Measurements from ENCODE around the gene ZBTB20.

The ZBTB20 gene

GRCh38 chr3:114383875-114384557, 763.1 kb downstream of the ZBTB20 start:
- DNase-seq: no peak

GRCh38 chr3:114380233-114380651, 766.8 kb downstream of the ZBTB20 start:
- DNase-seq: no peak

DNA sequence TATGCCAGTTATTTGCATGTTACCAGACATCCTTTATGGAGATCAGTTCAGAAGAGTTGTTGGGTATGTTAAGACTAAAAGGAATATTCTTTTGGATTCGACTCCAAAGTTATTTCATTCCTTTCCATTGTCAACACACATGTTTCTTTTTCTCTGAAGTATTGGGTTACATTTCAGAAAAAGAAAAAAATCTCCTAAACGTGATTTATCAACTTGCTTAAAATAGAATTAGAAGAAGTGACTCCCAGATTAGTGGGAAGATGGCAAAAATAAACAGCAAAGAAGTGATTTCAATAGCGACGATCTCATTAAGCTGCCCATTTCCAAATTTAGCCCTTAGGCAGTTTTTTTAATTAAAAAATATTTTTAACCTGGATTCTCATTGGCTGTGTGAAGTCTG, 767.8 kb downstream of the ZBTB20 start:
- no peak for DNase-seq

GRCh38 chr3:114378760-114379159, 768.3 kb downstream of the ZBTB20 start:
- DNase-seq: no peak

- DNase-seq: no peak
Observed at GRCh38 chr3:114377426-114377825, 769.7 kb downstream of the ZBTB20 start.

GRCh38 chr3:114376516-114377185, 770.4 kb downstream of the ZBTB20 start:
- no peak for DNase-seq

DNA sequence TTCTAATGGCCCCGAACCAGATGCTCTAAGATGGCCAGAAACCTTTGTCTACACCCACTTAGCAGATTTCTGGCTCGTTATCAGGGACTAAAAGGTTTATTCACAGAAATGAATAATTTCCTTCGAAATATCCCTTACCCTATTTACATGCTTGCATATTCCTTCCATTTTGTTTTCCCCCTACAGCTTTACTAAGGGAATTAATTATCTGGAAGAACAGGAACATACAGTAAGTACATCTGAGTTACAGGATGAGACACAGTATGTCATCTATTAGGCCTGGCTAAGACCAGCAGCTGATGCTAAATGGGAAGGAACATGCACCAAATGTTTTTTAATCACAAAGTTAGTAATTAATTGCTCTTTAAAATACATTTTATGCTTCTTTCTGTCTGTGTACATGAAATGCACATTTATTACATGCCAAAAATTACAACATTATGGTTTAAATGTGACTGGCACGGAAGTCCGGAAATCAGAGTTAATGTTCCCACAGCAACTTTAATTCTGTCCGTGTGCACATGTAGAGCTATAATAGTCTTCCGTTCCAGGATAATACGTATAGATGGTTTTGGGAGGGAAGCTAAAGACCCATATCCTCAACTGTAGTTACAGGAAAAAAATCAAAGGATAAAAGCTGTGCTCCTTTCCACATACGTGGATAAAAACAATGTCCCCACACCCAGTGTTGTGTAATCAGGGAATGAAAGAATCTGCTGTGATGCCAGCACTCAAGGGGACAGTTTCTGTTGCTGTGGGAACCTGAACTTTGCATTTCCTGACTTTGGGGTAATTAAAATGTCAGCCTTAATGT, 771.3 kb downstream of the ZBTB20 start:
- DNase-seq: no peak

GRCh38 chr3:114374433-114374990, 772.6 kb downstream of the ZBTB20 start:
- no peak for DNase-seq

DNA sequence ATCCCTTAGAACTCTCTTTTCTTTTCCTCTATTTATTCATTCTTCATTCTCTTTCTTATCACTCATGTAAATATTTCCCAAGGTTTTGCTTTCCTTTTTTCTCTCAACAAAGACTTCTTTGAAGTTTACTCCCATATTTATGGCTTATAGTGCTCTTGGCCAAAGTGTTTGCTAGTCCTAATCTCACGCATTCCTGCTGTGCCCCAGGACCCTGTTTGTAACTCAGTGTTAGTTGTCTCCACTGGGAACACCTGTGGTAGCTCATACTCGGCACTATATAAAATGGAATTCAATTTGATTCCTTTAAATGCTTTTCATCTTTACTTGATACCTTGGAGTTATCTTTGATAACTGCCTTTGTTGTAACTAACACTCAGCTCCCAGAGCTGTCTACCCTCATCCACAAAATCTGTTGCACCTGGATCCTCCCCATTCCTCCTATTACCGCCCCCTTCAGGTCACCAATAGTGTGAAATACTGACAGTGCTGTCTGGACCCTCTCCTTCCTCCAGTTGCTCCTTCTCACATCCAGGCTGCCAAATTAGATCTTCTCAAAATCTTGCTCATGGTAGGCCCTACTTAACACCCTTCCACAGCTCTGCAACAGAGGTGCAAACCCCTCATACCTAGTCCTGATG, 776.4 kb downstream of the ZBTB20 start:
- no peak for DNase-seq

GRCh38 chr3:114365909-114366308, 781.2 kb downstream of the ZBTB20 start:
- no peak for DNase-seq

GRCh38 chr3:114364806-114365654, 782.1 kb downstream of the ZBTB20 start:
- DNase-seq: no peak

DNA sequence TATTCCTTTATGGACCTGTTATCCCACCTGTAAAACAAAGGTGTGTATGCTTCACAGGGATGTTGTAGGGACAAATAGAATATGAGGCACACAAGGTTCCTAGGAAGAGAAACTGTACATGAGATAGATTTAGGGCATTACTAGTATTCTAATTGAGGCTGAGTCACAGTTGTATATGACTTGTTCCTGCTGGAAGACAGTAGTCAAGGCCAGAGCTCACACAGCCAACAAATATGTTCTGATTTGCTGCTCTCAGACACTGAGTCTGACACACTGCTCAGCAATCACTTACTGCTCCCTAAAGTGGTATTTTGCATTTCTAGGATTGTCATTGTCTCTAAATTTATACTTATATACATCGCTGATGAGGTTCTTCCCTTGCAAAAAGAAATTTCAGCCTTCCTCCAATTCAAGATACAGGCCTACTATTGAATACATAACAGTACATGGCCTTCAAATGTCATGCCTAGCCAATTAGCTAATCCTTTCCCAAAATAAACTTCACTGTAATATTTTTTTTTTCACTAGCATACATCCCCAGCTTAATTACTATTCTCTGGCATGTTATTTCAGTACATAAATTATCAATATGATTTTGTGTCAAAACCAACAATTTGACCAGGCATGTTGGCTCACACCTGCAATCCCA, 783.4 kb downstream of the ZBTB20 start:
- DNase-seq: no peak

DNA sequence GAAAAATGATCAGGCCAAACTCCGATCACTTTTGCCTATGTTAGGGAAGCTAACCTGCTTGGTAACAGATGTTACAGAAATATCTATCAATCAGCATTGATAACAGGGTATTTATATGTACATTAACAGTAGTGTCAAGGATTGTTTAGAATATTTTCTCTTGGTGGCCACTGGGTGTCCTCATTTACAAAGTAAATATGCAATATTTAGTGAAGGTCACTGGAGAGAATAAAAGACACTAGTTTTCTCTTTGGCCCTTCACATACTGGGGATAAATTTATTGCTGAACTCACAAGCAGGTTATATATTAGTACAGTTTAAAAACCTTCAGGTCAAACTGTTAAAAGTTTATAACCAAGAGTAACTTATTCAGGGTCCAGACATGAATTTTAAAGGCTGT, 784.3 kb downstream of the ZBTB20 start:
- no peak for DNase-seq

GRCh38 chr3:114361391-114361790, 785.7 kb downstream of the ZBTB20 start:
- no peak for DNase-seq

DNA sequence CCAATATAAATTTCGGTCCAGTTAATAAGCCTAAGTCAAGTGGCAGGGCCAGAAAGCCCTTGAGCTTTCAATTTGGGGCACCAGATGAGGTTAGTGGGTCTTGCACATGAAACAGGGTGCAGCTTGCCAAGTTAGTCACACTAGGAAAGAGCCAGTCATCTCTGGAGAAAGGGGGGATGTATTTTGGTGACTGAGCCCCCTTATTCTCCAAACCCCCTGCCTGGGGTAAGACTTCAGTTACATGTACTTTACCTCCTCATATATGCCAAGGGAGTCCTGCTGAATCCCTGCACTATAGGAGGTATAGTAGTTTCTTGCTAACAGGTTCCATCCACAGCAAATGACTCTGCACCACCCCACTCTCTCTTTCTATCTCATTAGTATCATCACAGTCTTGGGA, 790.6 kb downstream of the ZBTB20 start:
- DNase-seq: no peak

DNA sequence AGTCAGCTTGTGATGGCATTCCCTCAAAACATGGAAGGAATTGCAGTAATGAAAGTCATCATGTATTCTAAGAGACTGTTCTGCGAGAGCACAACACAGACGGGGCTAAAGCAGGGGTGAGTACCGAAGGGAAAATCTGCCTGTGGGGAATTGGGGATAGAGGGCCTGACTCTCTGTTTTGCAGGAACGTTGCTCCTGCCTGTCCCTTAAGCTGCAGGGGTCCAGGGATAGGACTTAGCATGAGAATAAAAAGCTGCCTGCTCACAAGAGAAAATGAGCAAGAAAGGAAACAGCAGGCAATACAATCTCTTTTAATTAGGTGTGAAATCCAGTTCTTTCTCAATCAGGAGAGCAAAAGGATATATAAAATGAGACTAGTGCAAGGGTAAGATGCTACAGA, 791.0 kb downstream of the ZBTB20 start:
- no peak for DNase-seq

GRCh38 chr3:114355653-114356052, 791.4 kb downstream of the ZBTB20 start:
- DNase-seq: no peak

DNA sequence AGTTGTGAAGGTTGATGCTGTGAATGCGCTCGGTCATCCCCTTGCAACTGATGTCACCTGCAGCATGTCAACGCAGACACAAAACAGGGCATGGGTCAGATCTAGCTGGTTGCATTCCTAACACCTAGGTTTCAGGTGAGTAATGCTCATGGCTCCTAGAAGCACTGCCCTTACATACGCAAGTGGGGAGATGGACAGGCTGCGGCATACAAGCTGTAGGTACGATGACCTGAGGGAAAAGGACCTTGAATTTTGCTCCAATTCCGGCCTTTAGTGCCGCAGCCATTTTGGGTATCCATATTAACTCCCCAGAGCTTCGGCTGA, 795.3 kb downstream of the ZBTB20 start:
- DNase-seq: no peak

GRCh38 chr3:114351123-114351821, 795.8 kb downstream of the ZBTB20 start:
- DNase-seq: no peak

GRCh38 chr3:114350690-114351089, 796.4 kb downstream of the ZBTB20 start:
- DNase-seq: no peak

GRCh38 chr3:114350271-114350670, 796.8 kb downstream of the ZBTB20 start:
- DNase-seq: no peak

Data from NCI-H2081 treated with DMSO at 0.1 percent for 48 hours (cell line).